H54 (cell line): ENCODE measurements around the gene TRPM3.

ENCODE experiments used
- DNase-seq: peaks from one replicate; pipeline ENCODE4 v3.0.0; 2011; ENCODE audit warnings: low spot score, mixed read lengths; ENCODE audit not compliant: insufficient read length
- FAIRE-seq: peaks from 3 replicates; lab custom pipeline; 2011; peaks lifted over from hg19 to GRCh38; lab: Jason Lieb, UNC
- POLR2A ChIP-seq: IDR thresholded peaks from 2 replicates; pipeline ENCODE4 v1.6.1; 2011; ENCODE audit warnings: low read depth, mild to moderate bottlenecking, low read length

The TRPM3 gene

DNA sequence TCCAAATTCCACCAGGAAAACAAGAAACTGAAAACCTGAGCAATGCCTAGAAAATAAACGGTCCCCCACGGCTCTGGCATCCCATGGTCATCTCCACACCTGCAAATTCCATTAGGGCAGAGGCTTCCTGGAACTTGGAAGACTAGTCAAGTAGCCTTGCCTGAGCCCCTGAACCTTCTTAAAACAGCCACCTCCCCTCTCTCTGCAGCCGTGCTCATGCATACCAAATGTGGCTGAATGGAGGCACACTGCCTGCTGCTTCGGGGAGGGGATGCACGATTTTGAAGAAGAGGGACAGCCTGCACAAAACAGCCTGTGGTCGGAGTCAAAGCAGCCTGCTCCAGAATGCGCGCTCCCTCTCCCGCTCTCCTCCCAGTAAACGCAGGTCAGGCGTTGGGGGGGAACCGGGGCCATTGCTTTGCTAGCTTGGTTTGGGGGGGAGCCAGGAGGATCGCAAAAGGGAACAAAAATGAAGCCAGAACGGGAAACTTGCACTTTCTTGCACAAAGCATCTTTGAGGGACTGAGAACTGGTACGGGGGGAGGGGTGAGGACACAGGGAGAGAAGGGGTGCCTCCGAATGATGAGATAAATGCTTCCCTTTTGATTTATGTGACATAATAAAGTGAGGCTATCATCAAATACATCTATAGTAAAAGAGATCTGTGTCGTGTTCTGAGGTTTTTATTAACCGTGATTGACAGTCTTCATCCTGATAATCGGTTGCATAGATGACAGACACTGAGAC, at the start of gene TRPM3:
TSS of gene TRPM3 (minus strand) at position 347 of the 747 bp plus-strand sequence. CDS start at position 80, 267 bp downstream.
- DNase-seq (no peak), FAIRE-seq (no peak)
- TF ChIP-seq POLR2A, result no peak

DNA sequence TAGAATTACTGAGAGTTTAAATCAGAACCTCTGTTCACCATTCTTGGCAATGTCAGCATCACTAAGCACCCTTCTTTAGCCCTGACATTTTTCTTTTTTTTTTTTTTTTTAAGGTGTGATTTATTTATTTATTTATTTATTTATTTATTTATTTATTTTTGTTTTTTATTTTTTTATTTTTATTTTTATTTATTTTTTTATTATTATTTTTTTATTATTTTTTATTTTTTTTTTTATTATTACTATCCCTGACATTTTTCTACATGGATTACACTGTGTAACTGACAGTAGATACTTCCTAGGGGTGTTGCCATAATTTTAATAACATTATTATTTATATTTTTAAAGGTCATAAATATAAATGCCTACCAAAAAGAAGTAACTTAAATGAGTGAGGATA, 47.0 kb upstream of the TRPM3 start:
- FAIRE-seq (no peak), DNase-seq (no peak)
- no peak for TF ChIP-seq POLR2A

DNA sequence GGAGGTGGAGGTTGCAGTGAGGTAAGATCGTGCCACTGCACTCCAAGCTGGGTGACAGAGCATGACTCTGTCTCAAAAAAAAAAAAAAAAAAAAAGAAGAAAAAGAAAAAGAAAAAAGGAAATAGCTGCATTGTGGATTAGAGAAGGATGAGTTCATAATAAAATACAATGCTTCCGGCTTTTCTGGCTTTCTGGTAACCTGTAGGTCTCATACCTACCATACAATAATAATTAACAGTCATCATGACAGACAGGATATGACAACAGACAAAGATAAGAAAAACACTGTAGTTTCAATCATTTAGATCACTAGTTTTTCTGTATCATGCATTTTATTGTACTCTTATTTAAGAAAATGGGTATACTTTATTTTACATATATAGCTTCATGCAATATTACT, 40.7 kb upstream of the TRPM3 start:
- no peak for FAIRE-seq
- no peak for TF ChIP-seq POLR2A
- DNase-seq, result no peak

DNA sequence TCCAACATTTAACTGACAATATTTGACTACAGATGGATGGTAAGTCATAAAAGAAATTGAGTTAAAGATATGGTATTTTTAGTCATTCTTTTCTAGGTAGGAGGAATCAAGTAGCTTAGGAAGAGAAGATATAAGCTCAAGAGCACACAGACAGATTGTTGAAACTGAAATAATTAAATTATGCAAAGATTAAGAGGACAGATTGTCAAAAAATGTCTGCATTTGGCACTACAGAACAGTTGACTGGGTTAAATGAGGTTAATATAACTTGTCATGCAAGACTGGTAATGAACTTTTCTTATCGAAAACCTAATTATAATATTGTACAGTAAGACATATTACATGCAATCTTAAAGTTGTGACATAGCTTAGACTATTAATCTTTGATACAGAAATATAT, 36.3 kb upstream of the TRPM3 start:
- DNase-seq (no peak), FAIRE-seq (no peak)
- TF ChIP-seq POLR2A, result no peak

DNA sequence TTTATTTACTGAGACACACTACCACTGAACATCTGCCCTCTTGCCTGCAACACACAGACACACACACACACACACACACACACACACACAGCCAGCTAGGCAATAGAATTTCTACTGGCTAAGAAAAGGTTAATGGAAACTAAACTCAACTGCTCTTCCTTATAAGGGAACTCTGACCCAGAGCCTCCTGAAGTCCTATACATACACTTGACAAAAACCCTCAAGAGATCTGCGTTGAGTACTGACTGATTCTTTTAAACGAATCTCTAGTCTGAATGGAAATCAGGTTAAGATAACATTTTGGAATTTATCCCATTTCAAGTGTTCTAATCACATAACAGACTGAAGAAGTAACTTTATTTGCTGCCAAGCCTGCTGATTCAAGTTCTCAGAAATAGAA, 25.9 kb upstream of the TRPM3 start:
- DNase-seq (no peak), FAIRE-seq (no peak)
- TF ChIP-seq POLR2A, result no peak

DNA sequence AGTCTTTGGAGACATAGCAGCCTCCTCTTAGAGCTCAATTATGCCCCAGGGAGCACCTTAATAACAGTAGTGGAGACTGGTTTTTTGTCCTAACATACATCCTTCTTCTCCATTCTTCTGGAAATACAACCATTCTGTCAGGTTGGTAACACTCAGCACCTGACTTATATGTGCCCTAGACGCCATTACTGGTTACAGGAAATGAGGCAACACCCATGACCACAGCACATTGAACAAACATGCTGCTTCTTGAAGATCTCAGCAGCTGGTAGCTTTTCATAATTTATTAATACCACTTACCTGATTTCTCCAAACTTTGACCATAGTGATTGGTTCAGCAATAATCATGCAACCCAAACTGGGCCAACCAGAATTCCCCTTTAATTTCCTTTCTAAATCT, 25.1 kb upstream of the TRPM3 start:
- no peak for DNase-seq
- no peak for TF ChIP-seq POLR2A
- no peak for FAIRE-seq

DNA sequence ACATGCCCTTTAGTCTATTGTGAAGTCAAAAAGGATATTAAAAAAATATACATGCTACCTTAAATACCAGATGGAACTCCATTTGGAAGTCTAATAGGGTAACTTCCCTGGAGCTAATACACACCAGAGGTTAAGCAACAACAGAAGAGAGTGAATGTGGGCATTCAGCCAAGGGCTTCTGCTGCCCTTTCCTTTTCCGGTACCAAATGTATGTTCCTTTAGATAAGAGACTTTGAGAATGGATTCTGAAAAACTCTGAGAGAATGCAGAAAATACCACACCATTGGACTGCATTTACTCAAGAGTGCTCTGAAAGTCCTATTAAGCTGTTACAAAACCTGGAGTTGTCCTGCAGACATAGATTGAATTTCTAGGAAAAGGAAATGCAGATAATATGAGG, 23.8 kb upstream of the TRPM3 start:
- FAIRE-seq (peak; percentile 38), DNase-seq (no peak)
- no peak for TF ChIP-seq POLR2A

DNA sequence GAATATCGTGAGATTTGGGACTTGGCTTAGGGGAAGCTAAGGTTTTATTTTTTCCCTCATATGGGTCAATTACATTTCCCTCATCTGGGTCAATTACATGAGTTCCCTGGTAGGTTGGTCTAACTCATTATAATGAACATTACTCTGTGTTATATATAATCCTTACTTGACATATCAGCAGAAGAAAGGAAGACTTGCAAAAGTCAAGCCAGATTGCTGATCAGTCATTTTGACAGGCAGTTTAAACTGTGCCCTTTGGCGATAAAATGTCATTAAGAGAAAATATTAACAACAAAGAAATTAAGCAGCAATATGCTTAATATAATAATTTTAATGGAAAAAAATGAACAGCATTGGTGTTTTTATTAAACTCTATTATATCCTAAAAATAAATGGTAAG, 23.1 kb upstream of the TRPM3 start:
- no peak for FAIRE-seq
- DNase-seq, result no peak
- TF ChIP-seq POLR2A, result no peak

DNA sequence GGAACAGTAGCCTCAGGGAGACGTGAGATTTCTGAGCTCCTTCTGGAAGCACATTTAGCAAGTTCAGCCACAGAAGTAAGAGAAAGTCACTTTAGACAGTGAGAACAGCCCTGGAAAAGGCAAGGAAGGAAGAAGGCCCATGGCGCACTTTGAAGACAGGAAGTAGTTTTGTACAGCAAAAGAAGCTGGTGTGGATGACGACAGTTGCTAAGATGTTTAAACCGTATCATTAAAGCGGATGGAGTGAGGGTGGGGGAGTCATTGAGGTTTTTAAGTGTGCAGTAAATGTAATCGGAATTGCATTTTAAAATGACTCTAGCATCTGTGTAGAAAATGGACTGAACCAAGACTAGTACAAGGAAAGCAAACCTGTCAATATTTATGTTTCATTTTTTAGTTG, 15.3 kb upstream of the TRPM3 start:
- FAIRE-seq (no peak), DNase-seq (no peak)
- TF ChIP-seq POLR2A, result no peak

DNA sequence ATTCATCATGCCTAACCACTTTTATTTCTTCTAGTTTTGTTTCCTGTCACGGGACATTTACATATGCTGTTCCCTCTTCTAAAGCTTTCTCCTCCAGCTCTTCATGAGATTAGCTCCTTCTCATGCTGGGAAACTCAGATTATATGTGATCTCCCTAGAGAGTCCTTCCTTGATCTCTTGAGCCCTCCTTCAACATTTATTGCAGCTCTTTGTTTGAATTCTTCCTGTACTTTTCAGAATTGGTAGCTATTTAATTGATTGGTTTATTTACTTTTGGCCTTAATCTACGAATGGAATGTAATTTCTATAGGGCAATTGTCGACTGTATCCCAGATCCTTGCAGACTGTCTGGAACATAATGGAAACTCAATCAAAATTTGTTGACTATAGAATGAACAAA, 9.7 kb upstream of the TRPM3 start:
- no peak for DNase-seq
- no peak for TF ChIP-seq POLR2A
- no peak for FAIRE-seq

DNA sequence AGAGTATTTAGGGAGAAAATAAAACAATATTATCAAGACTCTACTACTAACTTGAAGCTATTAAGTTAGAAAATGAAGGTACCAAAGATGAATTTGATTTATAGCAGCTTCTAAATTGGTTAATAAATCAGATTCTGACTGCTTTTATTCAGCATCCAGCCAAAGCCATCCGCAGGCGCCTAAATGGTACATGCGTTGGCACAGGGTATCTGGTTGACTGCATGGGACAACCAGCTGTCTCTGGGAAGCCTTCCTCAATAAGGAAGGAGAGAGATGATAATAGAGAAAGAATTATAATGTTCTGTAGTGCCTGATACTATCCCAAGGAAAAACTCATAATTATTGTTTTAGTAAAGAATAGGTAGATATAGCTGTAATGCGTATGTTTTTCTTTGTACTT, 9.1 kb upstream of the TRPM3 start:
- no peak for TF ChIP-seq POLR2A
- no peak for DNase-seq
- no peak for FAIRE-seq

DNA sequence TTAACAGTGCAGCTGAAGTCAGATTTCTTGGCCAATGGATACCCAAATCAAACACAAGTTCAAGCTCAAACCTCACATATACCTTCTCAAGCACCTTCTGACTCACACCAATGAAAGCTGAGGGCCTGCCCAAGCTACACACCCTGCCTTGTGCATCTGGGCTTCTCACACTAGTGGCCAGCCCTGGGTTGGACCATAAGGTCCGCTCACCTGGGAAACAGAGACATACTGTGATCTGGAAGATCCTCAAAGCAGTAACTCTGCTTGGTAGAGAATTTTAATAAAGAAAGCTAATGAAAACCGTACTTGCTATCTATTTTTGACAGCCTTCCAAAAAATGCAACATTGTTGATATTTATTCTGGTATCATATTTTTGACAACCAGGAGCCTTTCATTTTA, 7.4 kb upstream of the TRPM3 start:
- TF ChIP-seq POLR2A, result no peak
- DNase-seq (no peak), FAIRE-seq (no peak)

DNA sequence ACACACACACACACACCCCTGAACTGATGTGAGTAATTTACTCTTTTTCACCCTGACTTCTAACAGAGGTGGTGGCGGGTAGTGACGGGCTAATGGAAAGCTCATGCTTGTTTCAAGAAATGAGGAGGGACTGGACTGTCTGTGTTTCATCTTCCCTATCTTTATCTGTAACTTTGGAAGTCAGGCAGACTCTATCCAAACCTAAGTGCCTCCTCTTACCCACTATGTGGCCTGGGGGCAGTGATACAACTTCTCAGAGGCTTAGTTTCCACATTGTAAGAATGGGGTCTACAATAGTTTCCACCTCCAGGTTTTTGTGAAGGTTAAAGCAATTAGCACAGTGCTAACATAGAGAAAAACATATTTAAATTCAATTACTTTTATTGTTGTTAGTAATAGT, 5.9 kb upstream of the TRPM3 start:
- DNase-seq (no peak), FAIRE-seq (no peak)
- TF ChIP-seq POLR2A, result no peak

DNA sequence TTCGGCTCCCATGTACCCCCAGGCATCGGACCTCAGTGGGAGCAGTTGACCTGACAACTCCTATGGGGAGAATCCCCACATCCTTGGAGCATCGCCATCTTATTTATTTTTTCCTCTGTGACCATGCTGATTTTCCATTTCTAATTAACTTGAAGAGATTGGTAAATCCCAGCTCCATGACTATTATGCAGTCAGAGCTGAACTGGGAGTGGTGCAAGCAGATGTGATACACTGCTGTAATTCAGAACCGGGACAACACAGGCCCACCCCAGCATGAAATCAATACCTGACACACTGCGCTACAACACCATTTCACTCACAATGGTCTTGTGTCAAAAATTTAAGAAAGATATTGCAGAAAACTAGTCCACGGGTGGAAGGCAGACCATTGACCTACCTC, 1.0 kb upstream of the TRPM3 start:
- DNase-seq, result no peak
- FAIRE-seq, result no peak
- no peak for TF ChIP-seq POLR2A

DNA sequence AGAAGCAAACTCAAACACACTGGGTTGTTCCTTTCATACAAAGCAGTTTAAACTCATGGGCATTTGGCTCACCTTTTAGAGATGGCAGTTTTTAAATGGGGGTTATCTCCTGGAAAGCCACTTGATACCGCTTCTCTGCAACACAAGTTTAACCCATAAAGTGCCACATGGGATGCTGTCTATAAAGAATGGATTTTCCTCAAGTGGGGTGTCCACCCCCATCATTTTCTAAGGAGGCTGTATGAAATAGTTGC, 528 bp upstream of the TRPM3 start:
- no peak for DNase-seq
- no peak for FAIRE-seq
- TF ChIP-seq POLR2A, result no peak

DNA sequence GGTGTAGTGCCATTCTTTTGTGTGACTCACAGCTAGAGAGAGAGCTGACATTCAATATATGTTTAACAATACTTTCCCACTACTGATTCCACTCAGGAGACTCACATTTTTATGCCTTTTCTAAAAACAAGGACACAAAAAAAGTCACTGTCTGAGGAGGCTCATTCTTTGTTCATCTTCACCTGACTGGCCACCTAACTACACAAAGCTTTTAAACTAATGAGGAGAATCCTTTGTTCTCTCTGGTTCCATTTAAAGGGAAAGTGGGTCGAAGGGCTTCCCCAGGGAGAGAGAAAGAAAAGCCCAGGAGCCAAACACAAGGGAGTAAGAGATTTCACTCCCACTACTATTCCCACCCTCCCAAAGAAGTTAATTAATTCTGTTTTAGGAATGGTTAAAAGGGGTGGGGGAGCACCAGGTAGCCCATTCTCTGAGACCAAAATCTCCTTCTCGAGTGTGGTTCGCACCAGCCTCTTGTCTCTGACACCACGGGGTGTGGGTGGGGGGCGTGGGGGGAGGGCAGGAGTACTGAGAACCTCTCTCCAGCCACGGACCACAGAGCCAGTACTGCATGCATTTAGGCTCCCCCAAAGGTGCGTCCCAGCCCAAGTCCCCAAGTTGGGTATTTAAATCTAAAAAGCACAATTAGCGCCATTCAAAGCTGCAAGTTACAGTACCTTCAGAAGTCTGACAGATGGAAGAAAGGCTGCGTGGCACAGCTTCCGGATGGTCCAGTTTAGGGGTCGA, 747 bp downstream of the TRPM3 start:
- no peak for DNase-seq
- FAIRE-seq, result no peak
- no peak for TF ChIP-seq POLR2A
